GM21526 (cell line): ENCODE results near the gene RRAD.

Experiments
- ATAC-seq: cut with Tn5 transposase; IDR thresholded peaks from one replicate; pipeline ENCODE4 v1.9.1; 2021; ENCODE audit warnings: moderate library complexity; ENCODE audit not compliant: unreplicated experiment, low FRiP score

The RRAD gene

DNA sequence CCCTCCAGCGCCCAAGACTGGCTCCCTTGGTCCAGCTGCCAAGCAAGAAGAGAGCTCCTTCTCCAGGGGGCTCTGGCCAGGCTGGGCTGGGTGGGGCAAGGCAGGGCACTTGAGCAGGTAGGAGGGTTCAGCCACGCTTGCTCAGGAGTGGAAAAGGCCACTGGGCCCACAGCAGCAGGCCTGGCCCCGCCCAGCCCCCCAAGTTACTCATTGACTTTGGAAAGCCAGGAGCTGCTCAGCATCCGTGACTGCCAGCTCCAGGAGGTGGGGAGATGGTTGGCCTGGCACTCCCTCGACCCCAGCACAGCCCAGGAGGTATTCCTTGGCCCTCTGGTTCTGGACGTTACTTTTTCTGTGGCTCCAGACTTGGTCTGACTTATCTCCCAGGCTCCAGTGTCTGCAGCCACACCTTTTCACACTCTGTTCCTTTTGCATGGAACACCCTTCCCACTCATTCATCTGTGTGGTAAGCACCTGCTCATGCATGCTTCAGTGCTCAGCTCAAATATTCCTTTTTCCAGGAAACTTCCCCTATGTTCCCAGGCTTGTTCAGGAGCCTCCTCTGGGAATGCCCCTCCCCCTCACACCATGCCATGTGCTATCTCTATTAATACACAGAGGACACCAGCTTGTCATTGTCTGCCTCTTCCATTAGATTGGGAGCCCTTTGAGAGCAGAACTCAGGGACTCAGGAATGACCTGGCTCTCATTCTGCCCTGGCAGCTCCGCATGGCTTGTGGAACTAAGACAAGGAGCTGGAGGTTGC, 6.3 kb downstream of the RRAD start, which contains the start of gene CDH16:
Gene CDH16, minus strand, starts transcription at position 83 of the 766 bp plus-strand sequence. CDS start 820 bp downstream, outside the sequence.
- ATAC-seq: no peak

GRCh38 chr16:66918355-66918754, 7.0 kb downstream of the RRAD start:
- no peak for ATAC-seq

- no peak for ATAC-seq
These were observed 7.6 kb downstream of the RRAD start for GRCh38 chr16:66917741-66918140.

GRCh38 chr16:66916518-66916917, 8.8 kb downstream of the RRAD start:
- no peak for ATAC-seq

GRCh38 chr16:66915041-66915440, 10.3 kb downstream of the RRAD start:
- no peak for ATAC-seq

- ATAC-seq: no peak
These were observed 10.8 kb downstream of the RRAD start for GRCh38 chr16:66914541-66914940.

DNA sequence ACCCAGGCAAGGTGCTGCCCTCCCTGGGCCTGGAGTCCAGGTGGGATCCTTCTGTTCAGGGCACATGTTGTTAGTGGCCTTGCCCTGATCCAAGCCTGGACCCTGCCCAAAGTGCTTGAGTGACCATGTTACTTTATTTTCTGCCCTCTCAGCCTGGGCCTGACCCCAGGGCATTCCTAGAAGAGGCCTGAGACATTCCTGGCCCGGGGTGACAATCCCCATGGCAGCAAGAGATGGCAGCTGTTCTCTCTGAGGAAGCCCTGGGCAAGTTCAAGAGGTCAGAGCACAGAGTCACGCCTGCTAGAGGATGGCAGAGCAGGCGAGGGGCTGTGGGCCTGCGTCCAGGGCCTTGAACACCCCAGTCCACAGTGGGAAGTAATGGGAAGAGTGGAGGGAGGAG, 11.6 kb downstream of the RRAD start:
- no peak for ATAC-seq

DNA sequence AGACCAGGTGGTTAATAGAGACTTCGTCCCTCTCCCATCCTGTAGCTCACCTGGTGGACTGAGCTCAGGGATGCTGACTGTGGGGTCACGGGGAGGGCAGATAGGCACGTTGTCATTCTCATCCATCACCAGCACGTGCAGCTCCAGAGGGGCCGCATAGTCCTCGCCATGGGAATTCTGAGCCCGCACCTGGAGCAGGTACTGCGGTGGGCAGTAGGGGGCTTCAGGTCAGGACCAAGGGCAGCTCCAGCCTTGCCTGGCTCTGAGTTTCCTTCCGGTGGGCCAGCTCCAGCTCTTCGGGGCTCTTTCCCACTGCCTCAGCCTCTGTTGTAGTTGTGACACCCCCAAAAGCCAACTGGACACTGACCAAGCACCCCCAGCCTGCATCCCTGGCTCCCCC, 12.3 kb downstream of the RRAD start:
- no peak for ATAC-seq

GRCh38 chr16:66911801-66912200, 13.5 kb downstream of the RRAD start:
- ATAC-seq: no peak

DNA sequence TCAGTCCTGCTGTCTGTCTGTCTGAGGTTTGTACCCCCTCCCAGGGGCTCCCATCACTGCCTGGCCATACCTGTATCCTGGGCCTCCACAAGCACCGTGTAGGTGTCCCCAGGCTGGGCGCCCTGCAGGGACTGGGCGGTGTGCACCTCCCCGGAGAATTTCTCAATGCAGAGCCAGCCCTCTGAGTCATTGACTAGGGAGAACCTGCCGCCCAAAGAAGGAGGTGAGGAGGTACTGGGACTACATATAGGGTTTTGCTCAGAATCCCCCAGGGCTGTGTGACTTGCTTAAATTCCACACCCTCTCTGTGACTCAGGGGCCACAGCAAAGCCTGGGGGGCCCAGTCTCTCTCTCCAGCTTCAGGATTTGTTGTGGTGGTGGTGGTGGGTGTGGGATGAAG, 14.2 kb downstream of the RRAD start:
- no peak for ATAC-seq

DNA sequence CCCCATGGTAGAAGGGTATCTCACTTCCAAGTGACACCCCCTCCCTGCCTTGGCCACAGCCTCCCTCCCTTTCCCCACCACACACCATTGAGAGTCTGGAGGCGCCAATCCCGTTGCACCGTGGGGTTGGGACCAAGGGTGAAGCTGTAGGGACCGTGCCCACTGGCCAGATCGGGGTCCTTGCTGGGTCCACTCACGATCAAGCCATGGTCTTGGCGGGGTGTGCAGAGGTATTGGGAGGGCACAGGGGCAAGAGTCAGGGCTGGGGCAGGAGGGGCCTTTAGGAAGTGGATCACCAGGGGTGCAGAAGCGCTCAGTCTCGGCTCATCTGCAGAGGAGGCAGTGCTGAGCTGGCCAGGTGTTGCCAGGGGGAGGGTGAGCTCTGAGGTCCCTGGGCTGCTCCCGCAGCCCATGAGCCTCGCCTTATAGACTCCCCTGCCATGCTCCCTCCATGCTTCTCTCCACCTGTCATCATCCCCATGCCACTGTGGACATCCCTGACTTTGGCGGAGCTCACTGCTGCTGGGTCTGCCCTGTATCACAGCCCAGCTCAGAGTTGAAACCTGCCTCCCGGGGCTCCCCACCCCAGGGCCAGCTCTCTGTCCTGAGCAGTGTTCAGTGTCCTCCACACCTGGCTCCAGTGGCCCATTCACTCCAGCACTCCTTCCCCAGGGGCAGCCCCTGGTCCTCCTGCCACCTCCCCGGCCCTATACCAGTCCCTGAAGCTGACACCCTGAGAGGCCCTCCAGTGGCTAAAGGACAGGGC, 15.0 kb downstream of the RRAD start:
- ATAC-seq: no peak

DNA sequence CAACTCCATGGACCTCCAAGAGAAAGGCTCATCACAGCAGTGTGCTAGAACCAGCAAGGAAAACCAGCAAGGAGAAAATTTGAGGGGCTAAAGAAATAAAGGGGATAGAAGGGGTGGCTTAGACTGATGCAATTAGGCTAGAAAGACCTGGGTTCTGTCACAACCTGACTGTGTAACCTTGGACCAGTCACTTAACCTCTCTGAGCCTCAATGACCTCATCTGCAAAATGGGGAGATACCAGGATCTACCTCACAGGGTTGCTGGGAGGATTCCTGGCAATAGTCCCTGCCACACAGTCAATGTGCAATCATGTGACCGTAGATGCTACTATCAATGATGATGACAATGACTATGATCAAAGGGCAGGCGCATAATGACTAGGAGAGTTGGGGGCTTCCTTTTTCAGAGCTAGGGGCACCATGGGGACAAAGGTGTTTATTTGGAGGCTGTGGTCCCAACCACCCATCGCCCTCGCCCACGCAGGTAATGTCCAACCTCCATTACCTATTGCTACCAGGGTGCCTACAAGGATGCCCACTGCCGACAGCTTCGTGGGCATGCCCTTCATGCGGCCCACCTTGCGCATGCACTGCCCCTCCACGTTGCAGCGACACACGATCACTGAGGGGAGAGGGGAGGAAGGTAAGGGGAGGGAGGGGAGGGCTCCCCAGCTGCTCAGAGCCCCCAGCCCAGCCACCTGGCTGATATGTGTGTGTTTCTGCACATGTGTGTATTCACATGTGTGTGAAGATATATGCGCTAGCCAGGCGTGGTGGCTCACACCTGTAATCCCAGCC, 16.4 kb downstream of the RRAD start:
- ATAC-seq: no peak

DNA sequence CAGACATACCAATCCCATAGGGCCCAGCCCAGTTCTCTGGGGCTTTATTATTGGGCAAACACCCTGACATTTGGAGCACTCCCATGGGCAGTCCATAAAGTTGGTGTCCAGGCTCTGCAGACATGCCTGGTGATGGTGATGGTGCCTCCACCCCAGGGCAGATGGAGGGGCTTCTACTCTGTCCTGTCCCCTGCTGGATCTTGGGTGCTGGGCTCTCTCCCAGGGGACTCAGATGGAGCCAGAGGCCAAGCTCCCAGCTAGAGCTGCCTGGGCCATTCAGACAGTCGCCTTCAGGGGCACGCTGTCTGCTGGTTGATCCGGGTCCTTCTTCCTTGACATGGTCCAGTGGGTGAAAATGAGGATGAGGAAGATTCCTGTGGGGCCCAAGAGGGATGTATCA, 17.2 kb downstream of the RRAD start:
- no peak for ATAC-seq

- no peak for ATAC-seq
These were observed 18.2 kb downstream of the RRAD start for GRCh38 chr16:66906916-66907836.

GRCh38 chr16:66905633-66906539, 19.4 kb downstream of the RRAD start:
- no peak for ATAC-seq

GRCh38 chr16:66904846-66905632, 20.3 kb downstream of the RRAD start:
- ATAC-seq: no peak

- ATAC-seq: no peak
These were observed 20.9 kb downstream of the RRAD start for GRCh38 chr16:66904428-66904845.
